ENCODE results near the gene FNDC10. TPM values are rescaled to one million over a fixed set of nuclear protein-coding genes. Genes with fewer than 3 reads are reported as not detected.
"Not testable (repeated sequence)": the region's sequence is repeated elsewhere in the genome, so short reads cannot be mapped to it uniquely, and the experiment has no call there.

FNDC10 gene
- total RNA-seq, 6 experiments from 2014 or later, result 1.6 to 4.0 (median 2.0) TPM

- H3K4me1 Mint-ChIP-seq (ENCODE audit: low read depth); H3K36me3 Mint-ChIP-seq (ENCODE audit: low read depth); H3K27me3 Mint-ChIP-seq (ENCODE audit: insufficient read depth); H3K9me3 Mint-ChIP-seq; H3K27ac Mint-ChIP-seq; H3K4me3 Mint-ChIP-seq; DNase-seq: not testable (repeated sequence)
These were observed 33.5 kb upstream of the FNDC10 start for GRCh38 chr1:1633409-1633808.

GRCh38 chr1:1631782-1632420 lies 32.0 kb upstream of the FNDC10 start, which contains the start of gene MMP23B:
MMP23B (plus strand) TSS chr1:1632173; CDS start chr1:1632219, 46 bp downstream.
- Mint-ChIP-seq H3K4me1 (ENCODE audit: low read depth) (no peaks in the 10 kb centered on the region), H3K27me3 (ENCODE audit: insufficient read depth) (peaks cover 1% of the 10 kb centered on the region; the same call in 1 of the 2 replicates), H3K4me3 (no peak within 1 kb of the TSS), H3K9me3 (no peaks in the 10 kb centered on the region), H3K36me3 (ENCODE audit: low read depth) (no peaks in the 10 kb centered on the region), H3K27ac (no peak within 1 kb of the TSS)
- TF ChIP-seq, protein P1, sequence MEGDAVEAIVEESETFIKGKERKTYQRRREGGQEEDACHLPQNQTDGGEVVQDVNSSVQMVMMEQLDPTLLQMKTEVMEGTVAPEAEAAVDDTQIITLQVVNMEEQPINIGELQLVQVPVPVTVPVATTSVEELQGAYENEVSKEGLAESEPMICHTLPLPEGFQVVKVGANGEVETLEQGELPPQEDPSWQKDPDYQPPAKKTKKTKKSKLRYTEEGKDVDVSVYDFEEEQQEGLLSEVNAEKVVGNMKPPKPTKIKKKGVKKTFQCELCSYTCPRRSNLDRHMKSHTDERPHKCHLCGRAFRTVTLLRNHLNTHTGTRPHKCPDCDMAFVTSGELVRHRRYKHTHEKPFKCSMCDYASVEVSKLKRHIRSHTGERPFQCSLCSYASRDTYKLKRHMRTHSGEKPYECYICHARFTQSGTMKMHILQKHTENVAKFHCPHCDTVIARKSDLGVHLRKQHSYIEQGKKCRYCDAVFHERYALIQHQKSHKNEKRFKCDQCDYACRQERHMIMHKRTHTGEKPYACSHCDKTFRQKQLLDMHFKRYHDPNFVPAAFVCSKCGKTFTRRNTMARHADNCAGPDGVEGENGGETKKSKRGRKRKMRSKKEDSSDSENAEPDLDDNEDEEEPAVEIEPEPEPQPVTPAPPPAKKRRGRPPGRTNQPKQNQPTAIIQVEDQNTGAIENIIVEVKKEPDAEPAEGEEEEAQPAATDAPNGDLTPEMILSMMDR (IDR thresholded peaks at IDR 0.05), result no peak
- no peak for DNase-seq

DNA sequence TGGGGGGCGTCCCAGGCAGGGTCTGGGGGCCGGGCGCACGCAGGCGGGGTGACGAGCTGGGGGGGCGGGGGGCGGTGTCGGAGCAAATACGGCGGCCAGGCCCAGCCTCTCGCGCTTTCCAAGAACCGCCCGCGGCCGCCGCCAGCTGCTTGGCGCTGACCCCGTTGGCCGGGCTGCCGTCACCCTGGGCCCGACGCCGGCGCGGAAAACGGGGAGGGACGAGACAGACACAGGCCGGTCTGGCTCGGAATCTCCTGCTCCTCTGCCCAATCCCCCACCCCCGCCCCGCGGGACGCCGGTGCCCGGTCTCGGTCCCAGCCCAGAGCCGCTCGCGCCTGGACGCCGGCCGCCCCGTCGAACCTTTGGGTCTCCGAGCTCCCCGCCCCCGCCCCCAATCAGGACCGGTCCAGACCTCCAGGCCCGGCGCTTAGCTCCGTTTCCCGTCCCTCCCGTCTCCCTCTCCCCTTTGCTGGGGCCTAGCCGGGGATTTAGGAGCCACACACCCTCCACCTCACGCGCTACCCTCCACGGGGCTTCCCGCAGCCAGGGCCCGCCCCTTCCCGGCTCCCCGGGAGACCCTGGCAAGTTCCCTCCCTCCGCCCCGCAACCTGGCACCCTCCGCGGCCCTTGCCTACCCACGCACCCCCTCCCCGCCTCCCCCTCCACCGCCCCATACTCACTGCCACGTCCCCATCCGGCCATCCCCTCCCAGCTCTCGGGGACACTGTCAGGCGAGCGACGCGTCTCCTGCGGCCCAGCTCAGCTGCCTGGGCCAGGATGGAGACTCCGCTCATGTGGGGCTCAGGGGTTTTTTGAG lies 31.2 kb upstream of the FNDC10 start:
- no peak for DNase-seq
- Mint-ChIP-seq H3K4me3 (no peak overlapping the region), H3K27me3 (ENCODE audit: insufficient read depth) (peaks cover 1% of the 10 kb centered on the region; the same call in 1 of the 2 replicates), H3K36me3 (ENCODE audit: low read depth) (no peaks in the 10 kb centered on the region), H3K9me3 (no peaks in the 10 kb centered on the region), H3K4me1 (ENCODE audit: low read depth) (no peaks in the 10 kb centered on the region), H3K27ac (no peak overlapping the region)
- TF ChIP-seq, protein P1 (IDR thresholded peaks at IDR 0.05), result no peak

GRCh38 chr1:1630191-1630964 lies 30.4 kb upstream of the FNDC10 start:
- DNase-seq, result no peak
- Mint-ChIP-seq H3K36me3 (ENCODE audit: low read depth) (no peaks in the 10 kb centered on the region), H3K27ac (no peak overlapping the region)

GRCh38 chr1:1629430-1630190 lies 29.7 kb upstream of the FNDC10 start:
- Mint-ChIP-seq H3K36me3 (ENCODE audit: low read depth) (no peaks in the 10 kb centered on the region), H3K27ac (no peak overlapping the region), H3K27me3 (ENCODE audit: insufficient read depth) (peaks cover 1% of the 10 kb centered on the region; the same call in 1 of the 2 replicates), H3K4me3 (no peak overlapping the region), H3K9me3 (no peaks in the 10 kb centered on the region), H3K4me1 (ENCODE audit: low read depth) (no peaks in the 10 kb centered on the region)
- TF ChIP-seq, protein P1 (IDR thresholded peaks at IDR 0.05), result no peak
- DNase-seq, result no peak

More at GRCh38 chr1:1630191-1630964, 30.4 kb upstream of the FNDC10 start:
- Mint-ChIP-seq H3K4me3 (no peak overlapping the region), H3K27me3 (ENCODE audit: insufficient read depth) (peaks cover 1% of the 10 kb centered on the region; the same call in 1 of the 2 replicates), H3K4me1 (ENCODE audit: low read depth) (no peaks in the 10 kb centered on the region), H3K9me3 (no peaks in the 10 kb centered on the region)
- TF ChIP-seq, protein P1 (IDR thresholded peaks at IDR 0.05), result no peak
